SK-MEL-5 (cell line): ENCODE measurements around the gene SLC12A2. TPM values are rescaled to one million over a fixed set of nuclear protein-coding genes. Genes with fewer than 3 reads are reported as not detected.

Experiments used
- DNase-seq: peaks from one replicate; pipeline ENCODE4 v3.0.0-alpha.2; 2016; ENCODE audit warnings: low read depth, low spot score
- in situ Hi-C: cut with HindIII; loops from 2 replicates; pipeline ENCODE4 v1.10.0; 2016; ENCODE audit warnings: low sequenced_read_pairs, high pct_unique_total_duplicates, low pct_unique_long_range_greater_than_20kb
- polyA plus RNA-seq, 2 experiments: library from polyadenylated mRNA; depleted of rRNA; stranded (reverse); fragments of >200 nt; gene quantifications; 2 replicates each; pipeline ENCODE4 v1.2.3, GENCODE V29; 2015
- total RNA-seq: library from RNA; depleted of rRNA; stranded (reverse); fragments of >200 nt; shearing (Covaris generic); gene quantifications from 2 replicates; pipeline ENCODE4 v1.2.3, GENCODE V29; 2014; rRNA removed

Gene SLC12A2
- total RNA-seq = 27.0 and 28.2 TPM in 2 replicates
- 15.2 and 21.0 TPM in 2 replicates for polyA plus RNA-seq (2015; cell fraction: cytosol; rRNA removed)
- polyA plus RNA-seq (2015; cell fraction: nucleus; rRNA removed) = 25.2 and 28.1 TPM in 2 replicates

DNA sequence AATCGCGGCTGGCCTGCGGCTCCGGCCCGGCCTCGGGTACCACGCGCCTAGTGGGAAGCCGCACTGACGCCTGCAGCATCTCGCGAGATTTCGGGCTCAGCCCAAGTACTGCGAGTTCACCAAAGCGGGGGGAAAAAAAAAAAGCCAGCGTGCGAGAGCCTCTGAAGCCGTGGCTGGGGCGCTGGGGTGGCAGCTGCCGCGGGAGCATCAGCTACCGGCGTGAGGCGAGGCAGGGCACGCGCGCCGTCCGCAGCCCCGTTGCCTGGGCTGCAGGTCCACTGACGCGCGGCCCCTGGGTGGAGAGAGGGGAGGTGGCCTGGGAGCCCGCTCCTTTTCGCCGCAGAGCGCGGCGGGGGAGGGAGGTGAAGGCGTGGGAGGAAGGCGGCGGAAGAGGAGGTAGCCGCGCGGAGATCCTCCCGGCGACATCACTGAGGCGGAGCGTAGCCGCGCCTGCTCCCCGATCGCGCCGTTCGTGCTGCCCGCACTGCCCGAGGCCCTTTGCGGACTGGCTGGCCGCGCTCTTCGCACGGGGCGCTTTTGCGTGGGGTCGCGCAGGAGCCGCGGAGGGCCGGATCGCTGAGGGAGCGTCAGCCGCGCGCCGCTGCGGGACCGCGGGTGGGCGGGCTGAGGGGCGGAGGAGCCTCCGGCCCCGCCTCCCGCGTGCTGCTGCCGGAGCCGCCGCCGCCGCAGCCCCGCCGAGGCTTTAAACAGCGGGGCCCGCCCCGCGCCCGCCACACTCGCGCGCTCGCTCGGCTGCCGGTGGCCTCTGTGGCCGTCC lies at the start of gene SLC12A2:
TSS of gene SLC12A2 (plus strand) at position 734 of the 778 bp plus-strand sequence. CDS start 189 bp downstream, outside the sequence.
- DNase-seq = peak; percentile 94
- in situ Hi-C loops = no loop called here

DNA sequence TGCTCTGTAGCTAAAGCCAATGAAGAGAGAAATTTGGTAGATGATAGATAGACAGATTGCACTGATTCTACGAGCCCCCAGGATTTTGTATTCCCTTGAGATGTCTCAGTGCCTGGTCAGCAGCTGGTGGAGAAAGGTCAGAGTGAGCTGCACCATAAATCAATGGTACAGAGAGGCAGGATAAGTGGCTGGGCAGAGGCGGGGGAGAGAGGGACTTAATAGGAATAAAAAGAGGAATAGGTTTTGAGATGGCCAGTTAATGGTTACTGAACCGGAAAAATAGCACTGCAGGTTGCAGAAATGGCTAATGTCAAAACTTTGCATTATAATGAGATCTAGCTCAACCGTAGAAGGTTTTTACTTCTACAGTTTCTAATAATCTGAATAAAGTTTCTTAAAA lies 47.9 kb upstream of the SLC12A2 start:
- in situ Hi-C loops = no loop called here
- no peak for DNase-seq

DNA sequence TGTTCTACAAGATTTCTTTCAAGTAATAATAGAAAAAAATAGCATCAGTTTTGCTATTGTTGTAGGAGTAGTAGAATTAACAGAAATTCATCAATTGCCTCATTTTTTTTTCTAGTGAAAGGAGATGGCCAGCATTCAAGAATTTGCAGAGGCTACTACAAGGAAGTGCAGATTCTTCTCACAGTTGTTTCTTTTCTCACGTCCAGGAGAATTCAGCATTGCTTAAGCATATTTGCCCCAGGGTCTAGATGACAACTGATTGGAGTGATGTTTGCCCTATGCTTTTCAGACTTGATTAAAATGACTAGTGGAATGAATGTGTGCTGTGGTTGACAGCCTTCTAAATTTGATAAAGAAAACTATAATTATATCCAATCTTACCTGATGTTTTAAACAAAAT lies 46.6 kb upstream of the SLC12A2 start:
- in situ Hi-C loops = no loop called here

GRCh38 chr5:128038643-128039042 lies 44.9 kb upstream of the SLC12A2 start:
- in situ Hi-C loops = no loop called here
- no peak for DNase-seq

More for the DNA sequence above, 46.6 kb upstream of the SLC12A2 start:
- DNase-seq = no peak

GRCh38 chr5:128040927-128041326 lies 42.6 kb upstream of the SLC12A2 start:
- DNase-seq = no peak
- in situ Hi-C loops = no loop called here

DNA sequence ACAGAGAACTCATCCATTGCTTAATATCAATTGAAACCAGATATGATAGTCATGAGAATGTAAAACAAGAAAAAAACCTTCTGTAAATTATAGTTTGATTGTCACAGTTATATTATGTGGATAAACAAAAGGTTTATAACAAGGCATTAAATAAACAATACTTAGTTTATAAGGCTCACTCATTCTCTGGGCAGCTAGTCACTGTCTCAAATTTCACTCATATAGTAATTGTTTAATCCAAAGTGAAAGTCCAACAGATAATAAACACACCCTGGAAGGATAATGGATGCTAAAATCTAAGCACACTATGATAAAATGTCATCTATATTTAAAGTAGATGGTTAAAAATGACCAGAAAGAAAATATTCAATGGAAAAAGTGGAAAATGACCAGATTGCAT lies 30.8 kb upstream of the SLC12A2 start:
- in situ Hi-C loops = no loop called here
- DNase-seq = no peak

GRCh38 chr5:128053291-128053954 lies 30.1 kb upstream of the SLC12A2 start:
- in situ Hi-C loops = no loop called here
- DNase-seq = no peak

DNA sequence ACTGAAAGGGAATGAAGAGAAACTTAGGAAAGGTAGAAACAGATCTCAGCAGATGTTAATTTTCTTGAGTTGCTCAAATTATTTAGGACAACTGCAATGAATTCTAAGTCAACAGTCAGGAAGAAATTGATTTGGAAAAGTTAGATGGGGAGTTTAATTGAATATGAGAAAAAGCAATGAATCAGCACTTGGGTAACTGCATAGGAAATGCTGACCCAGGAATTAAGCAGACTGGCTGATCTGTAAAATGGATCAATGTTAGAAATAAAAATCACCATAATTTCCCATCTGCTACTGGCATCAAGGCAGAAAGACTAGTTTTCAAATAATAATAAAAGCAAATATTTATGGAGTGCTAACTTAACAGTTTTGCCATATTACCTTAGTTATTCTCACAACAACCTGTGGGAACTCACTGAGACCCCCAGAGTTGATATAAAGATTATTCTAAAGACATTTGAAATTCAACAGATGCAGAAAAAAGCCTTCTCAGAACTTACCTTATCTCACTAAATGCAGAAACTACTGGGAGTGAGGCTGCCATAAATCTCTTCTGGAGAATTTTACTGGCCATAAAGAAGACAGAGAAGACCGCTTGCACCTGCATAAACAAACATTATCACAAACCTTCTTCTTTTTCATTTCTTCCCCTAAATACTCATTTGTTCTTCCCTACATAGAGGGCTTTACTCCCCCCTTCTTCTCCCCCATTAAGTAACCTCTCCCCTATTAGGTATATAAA lies 22.8 kb upstream of the SLC12A2 start:
- in situ Hi-C loops = no loop called here
- no peak for DNase-seq

DNA sequence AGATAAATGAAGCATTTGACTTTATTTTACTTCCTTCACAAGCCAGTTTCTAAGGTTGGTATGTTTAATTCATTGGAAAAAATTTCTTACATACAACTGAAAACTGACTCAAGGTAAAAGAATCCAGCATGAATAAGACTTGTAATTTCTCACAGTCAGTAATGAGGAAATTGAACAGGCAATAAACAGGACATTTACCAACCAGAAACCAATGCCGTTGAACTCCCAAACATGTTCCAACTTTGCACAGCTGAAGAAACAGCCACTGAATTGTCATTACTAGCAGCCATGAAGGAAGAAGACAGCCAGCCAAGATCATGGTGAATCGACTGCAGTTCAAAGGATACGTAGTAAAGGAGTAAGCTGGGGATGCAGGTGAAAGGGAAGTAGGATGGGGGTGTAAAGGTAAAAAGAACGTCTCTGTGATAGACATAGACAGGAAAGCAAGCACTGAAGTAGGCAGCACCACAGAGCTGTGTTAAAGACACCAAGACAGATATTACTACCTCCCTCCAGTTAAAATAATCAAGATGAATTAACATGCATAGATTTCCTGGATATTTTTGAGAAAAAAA lies 21.3 kb upstream of the SLC12A2 start:
- in situ Hi-C loops = no loop called here
- no peak for DNase-seq

GRCh38 chr5:128074171-128074570 lies 9.4 kb upstream of the SLC12A2 start:
- in situ Hi-C loops = no loop called here

DNA sequence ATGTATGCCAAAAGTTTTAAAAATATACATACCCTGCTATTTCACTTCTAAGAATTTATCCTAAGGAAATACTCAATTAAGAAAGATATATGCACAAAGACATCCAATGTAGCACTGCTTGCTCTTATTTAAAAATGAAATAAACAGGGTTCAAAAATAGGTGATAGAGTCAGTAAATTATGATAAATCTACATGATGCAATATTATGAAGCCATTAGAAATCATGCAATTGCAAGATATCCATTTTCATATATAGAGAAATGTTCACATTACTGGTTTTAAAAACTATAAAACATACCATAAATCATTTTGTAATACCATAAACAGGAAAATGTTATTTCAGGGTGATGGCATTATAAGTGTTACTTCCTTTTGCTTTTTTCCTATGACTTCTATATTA lies 8.6 kb upstream of the SLC12A2 start:
- in situ Hi-C loops = no loop called here
- no peak for DNase-seq

More at GRCh38 chr5:128074171-128074570, 9.4 kb upstream of the SLC12A2 start:
- DNase-seq = no peak

DNA sequence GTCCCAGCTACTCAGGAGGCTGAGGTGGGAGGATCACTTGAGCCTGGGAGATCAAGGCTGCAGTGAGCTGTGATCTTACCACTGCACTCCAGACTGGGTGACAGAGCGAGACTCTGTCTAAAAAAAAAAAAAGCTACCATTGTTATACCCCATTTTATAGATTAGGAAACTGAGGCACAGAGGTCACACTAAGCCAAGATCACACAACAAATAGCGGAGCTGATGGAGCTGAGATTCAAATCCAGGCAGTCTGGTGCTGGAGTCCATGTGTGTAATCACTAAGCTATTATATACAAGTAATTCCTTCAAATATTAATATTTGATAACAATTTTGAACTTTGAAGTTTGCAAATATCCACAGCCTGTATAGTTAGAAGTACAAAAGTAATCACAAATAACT lies 6.0 kb upstream of the SLC12A2 start:
- in situ Hi-C loops = no loop called here
- DNase-seq = no peak

GRCh38 chr5:128081111-128081851 lies 2.3 kb upstream of the SLC12A2 start:
- DNase-seq = peak; percentile 39
- in situ Hi-C loops = no loop called here

GRCh38 chr5:128082551-128083032 lies 974 bp upstream of the SLC12A2 start:
- DNase-seq = peak; percentile 5
- in situ Hi-C loops = no loop called here

- in situ Hi-C loops = no loop called here
- DNase-seq = peak; percentile 52
Measured at GRCh38 chr5:128083811-128084227, 253 bp downstream of the SLC12A2 start.

- in situ Hi-C loops = no loop called here
Measured at GRCh38 chr5:128084228-128085167, 932 bp downstream of the SLC12A2 start.

More at GRCh38 chr5:128084228-128085167, 932 bp downstream of the SLC12A2 start:
- peak; percentile 49 for DNase-seq
